Measurements from ENCODE around the gene YAE1.

Gene YAE1

DNA sequence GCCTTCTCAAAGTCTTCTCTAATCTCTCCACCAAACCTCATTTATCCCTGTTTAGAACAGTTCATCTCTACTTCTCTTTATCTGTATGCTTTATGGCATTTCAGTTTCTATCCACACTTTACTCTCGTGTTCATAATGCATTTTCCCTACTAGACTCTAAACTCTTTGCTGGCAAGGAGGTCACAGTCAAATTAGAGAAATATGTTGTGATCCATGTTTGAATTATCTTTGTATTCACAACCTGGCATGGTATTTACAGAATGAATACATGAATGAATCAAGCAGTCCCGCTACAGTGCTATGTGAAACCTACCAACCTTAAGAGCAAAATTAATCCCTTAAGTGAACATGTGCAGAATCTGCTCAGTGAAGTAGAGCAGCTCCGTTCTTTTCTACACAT lies 12.8 kb upstream of the YAE1 start:
- FAIRE-seq (no peak), DNase-seq (ENCODE audit: insufficient read length, low spot score) (no peak)

GRCh38 chr7:39554583-39555165 lies 11.5 kb upstream of the YAE1 start:
- FAIRE-seq (no peak), DNase-seq (ENCODE audit: insufficient read length, low spot score) (no peak)

DNA sequence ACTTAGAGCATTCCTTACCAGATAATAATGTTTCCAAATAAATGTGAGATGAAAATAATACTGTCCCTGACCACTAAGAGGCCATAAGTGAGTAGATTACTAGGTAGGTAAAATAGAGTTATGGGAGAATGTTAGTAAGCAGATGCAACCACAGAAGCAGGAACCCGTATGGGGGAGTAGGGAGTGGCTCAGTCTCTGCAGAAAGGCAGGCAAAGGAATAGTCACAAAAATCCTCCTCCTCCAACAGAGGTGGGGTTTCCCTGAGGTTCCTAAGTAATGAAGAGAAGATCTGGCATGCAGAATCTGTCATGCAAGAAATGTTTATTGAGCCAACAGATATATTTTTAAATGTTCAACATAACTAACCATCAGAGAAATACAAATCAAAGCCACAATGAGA lies 9.0 kb upstream of the YAE1 start:
- FAIRE-seq, result no peak

DNA sequence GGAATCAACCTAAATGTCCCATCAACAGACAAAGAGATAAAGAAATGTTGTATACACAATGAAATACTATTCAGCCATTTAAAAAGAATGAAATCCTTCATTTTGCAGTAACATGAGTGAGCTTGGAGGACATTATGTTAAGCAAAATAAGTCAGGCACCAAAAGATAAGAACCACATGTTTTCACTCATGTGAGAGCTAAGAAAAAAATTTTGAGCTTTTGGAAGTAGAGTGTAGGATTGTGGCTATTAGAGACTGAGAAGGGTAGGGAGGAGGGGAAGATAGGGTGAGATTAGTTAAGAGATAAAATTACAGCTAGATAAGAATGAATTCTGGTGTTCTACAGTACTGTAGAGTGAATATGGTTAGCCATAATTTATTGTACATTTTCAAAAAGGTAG lies 8.3 kb upstream of the YAE1 start:
- no peak for FAIRE-seq
- DNase-seq (ENCODE audit: insufficient read length, low spot score), result no peak

More for the DNA sequence above, 9.0 kb upstream of the YAE1 start:
- no peak for DNase-seq (ENCODE audit: insufficient read length, low spot score)

- FAIRE-seq, result no peak
- DNase-seq (ENCODE audit: insufficient read length, low spot score), result no peak
Observed at GRCh38 chr7:39560408-39560807, 5.8 kb upstream of the YAE1 start.

DNA sequence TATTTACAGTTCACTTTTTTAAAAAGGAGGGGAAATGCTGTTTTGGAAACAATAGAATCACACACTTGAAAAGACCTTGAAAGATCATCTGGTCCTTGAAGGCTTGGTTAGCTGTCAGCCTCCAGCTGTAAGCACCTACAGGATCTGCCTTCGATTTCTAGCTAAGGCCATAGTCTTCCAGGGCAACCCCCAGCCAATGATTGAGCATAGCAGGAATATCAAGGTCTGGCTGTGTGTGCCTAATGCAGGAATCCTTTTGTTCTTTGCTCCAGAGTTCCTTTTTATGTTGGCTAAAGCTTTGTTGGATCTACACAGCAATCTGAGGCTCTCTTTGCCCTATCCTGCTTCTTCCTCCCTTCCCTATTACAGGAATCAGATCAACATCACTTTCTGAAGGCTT lies 5.2 kb upstream of the YAE1 start:
- DNase-seq (ENCODE audit: insufficient read length, low spot score), result no peak
- no peak for FAIRE-seq

GRCh38 chr7:39565538-39565937 lies 666 bp upstream of the YAE1 start:
- FAIRE-seq (peak; percentile 80), DNase-seq (ENCODE audit: insufficient read length, low spot score) (no peak)

DNA sequence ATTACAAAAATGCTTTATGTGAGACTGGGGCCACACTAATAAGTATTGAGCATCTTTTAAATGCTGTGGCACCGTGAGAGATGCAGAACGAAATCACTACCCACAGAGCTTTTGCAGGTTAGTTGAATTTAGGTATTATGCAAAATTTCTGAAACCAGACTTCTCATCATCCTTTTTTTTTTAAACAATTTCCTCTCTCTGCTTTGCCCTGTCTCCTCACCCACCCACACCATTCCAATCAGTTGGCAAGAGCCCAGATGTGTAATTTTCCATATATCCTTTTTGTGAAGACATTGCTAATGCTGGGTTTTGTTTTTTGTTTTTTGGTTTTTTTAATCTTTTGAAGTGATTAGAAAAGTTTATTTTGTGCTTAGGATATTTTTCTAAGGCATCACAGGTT lies 1.1 kb downstream of the YAE1 start:
- FAIRE-seq, result no peak
- DNase-seq (ENCODE audit: insufficient read length, low spot score), result no peak

GRCh38 chr7:39574673-39575349 lies 8.6 kb downstream of the YAE1 start:
- FAIRE-seq (no peak), DNase-seq (ENCODE audit: insufficient read length, low spot score) (no peak)

- FAIRE-seq, result no peak
Observed at GRCh38 chr7:39577229-39577874, 11.1 kb downstream of the YAE1 start.

GRCh38 chr7:39580149-39580874 lies 14.1 kb downstream of the YAE1 start:
- DNase-seq (ENCODE audit: insufficient read length, low spot score) (peak; percentile 71), FAIRE-seq (peak; percentile 98)

More at GRCh38 chr7:39577229-39577874, 11.1 kb downstream of the YAE1 start:
- no peak for DNase-seq (ENCODE audit: insufficient read length, low spot score)

DNA sequence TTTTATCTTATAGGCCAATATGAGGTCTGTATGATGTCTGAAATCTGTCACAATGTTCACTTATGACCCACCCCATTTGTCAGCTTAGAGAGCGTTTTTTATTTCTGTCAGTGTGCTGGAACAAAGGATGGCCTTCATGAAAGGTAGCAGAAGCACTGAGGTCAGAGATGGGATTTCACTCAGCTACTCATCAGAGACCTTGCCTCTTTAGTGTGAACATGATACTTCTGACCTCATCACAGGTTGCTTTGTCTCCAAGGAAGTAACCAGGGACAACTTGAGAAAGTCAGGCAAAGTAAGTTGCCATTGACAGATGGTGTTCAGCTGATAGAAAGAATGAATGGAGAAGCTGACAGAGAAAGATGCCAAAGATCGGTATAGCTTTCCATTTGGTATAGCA lies 16.3 kb downstream of the YAE1 start:
- no peak for FAIRE-seq
- no peak for DNase-seq (ENCODE audit: insufficient read length, low spot score)

DNA sequence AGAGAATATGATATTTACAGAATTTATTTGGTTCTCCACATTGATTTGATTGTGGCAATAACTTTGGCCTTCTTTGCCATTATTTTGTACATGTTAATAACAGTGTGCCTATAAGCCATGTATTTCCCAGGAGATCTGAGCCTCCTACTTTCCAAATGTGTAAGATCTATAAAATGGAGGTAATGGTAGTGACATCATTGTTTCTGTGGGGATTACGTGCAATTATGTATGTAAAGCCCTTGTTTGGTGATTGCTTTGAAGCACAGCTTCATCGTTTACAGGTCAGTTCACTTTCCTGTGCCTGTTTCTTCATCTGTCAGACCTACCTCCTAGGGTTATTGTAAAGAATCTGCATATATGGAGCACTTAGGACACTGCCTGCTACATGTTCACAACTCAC lies 17.3 kb downstream of the YAE1 start:
- no peak for DNase-seq (ENCODE audit: insufficient read length, low spot score)
- FAIRE-seq, result no peak

- FAIRE-seq (no peak), DNase-seq (ENCODE audit: insufficient read length, low spot score) (no peak)
Observed at GRCh38 chr7:39587393-39587792, 21.2 kb downstream of the YAE1 start.

- DNase-seq (ENCODE audit: insufficient read length, low spot score) (no peak), FAIRE-seq (no peak)
Observed at GRCh38 chr7:39588416-39588815, 22.2 kb downstream of the YAE1 start.

GRCh38 chr7:39589323-39590111 lies 23.3 kb downstream of the YAE1 start:
- DNase-seq (ENCODE audit: insufficient read length, low spot score) (no peak), FAIRE-seq (peak; percentile 68)

- DNase-seq (ENCODE audit: insufficient read length, low spot score) (no peak), FAIRE-seq (no peak)
Observed at GRCh38 chr7:39592586-39592985, 26.4 kb downstream of the YAE1 start.

DNA sequence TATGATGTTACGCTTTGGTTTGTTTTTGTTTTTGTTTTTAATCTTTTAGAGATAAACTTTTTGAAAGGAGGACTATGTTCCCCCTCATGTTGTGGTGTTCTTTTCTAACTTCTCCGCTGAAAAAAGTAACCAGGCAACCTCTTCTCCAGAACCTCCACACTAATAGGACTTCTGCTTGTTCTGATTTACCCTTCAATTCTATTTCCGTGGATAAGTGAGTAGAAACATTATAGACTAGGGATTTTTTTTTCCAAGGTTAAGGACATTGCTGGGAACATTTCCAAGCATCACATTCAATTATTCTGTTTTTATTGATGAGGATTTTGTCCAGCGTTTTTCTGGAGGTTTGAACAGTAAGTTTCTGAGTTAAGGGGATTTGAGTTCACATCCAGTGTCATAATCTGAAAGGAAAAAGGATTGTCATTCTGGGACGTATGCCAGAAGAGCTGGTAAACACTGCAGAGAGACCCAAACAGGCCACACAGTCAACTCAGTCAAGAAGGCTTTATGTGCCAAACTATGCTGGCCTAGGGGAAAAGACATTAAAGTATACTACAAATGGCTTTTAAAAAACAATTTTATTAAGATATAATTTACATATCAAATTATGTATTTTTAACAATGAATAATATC lies 28.9 kb downstream of the YAE1 start:
- DNase-seq (ENCODE audit: insufficient read length, low spot score) (no peak), FAIRE-seq (no peak)

- FAIRE-seq, result peak; percentile 33
- DNase-seq (ENCODE audit: insufficient read length, low spot score), result no peak
Observed at GRCh38 chr7:39602351-39602750, 36.1 kb downstream of the YAE1 start.

- DNase-seq (ENCODE audit: insufficient read length, low spot score) (no peak), FAIRE-seq (no peak)
Observed at GRCh38 chr7:39603924-39604323, 37.7 kb downstream of the YAE1 start.

Data from GM19239 (cell line).